Neural crest cell (in vitro differentiated cells): ENCODE results near the gene NFAM1. TPM values are rescaled to one million over a fixed set of nuclear protein-coding genes. Genes with fewer than 3 reads are reported as not detected.

ENCODE experiments used
- DNase-seq: peaks from one replicate; pipeline ENCODE4 v3.0.0; 2021; ENCODE audit warnings: low read depth, mixed read lengths, low spot score
- H3K27ac Mint-ChIP-seq: one replicate; pipeline ENCODE4 v1.8.0; 2021; ENCODE audit warnings: mild to moderate bottlenecking, mixed read lengths; ENCODE audit not compliant: unreplicated experiment
- H3K27me3 Mint-ChIP-seq: 2 replicates; pipeline ENCODE4 v1.8.0; 2021; ENCODE audit warnings: low read depth, mild to moderate bottlenecking, mixed read lengths
- H3K36me3 Mint-ChIP-seq: 2 replicates; pipeline ENCODE4 v1.8.0; 2021; ENCODE audit warnings: low read depth, mild to moderate bottlenecking, mixed read lengths
- H3K4me1 Mint-ChIP-seq: 2 replicates; pipeline ENCODE4 v1.8.0; 2021; ENCODE audit warnings: mixed read lengths
- H3K4me3 Mint-ChIP-seq: one replicate; pipeline ENCODE4 v1.8.0; 2021; ENCODE audit warnings: mild to moderate bottlenecking, mixed read lengths
- H3K9me3 Mint-ChIP-seq: 2 replicates; pipeline ENCODE4 v1.8.0; 2021; ENCODE audit warnings: mixed read lengths
- CTCF ChIP-seq: fragments of 200-600 bp; sonication (generic); conservative IDR thresholded peaks from 2 replicates; pipeline ENCODE4 v1.5.0; 2021; ENCODE audit warnings: antibody characterized with exemption, mild to moderate bottlenecking
- total RNA-seq: library from RNA; stranded (reverse); gene quantifications from 2 replicates; pipeline ENCODE4 v1.2.1, GENCODE V29; 2021

The NFAM1 gene
- total RNA-seq, 1 donor from 2014 or later, result 0.07 TPM

- H3K27me3 Mint-ChIP-seq, result peaks cover 30% of the 10 kb centered on the region
- H3K4me3 Mint-ChIP-seq, result peak overlapping the region; percentile 61
- H3K9me3 Mint-ChIP-seq, result no peaks in the 10 kb centered on the region
- TF ChIP-seq CTCF, result no peak
- DNase-seq, result peak; percentile 48
- H3K4me1 Mint-ChIP-seq, result peaks cover 42% of the 10 kb centered on the region
- no peak overlapping the region for H3K27ac Mint-ChIP-seq
- no peaks in the 10 kb centered on the region for H3K36me3 Mint-ChIP-seq
Observed at GRCh38 chr22:42376711-42377554, 55.3 kb downstream of the NFAM1 start.

GRCh38 chr22:42375982-42376381 lies 56.2 kb downstream of the NFAM1 start:
- H3K4me1 Mint-ChIP-seq, result peaks cover 50% of the 10 kb centered on the region

GRCh38 chr22:42372976-42373375 lies 59.2 kb downstream of the NFAM1 start:
- Mint-ChIP-seq H3K4me3 (peak overlapping the region; percentile 14), H3K36me3 (no peaks in the 10 kb centered on the region), H3K9me3 (no peaks in the 10 kb centered on the region), H3K4me1 (peaks cover 58% of the 10 kb centered on the region), H3K27ac (no peak overlapping the region), H3K27me3 (peaks cover 57% of the 10 kb centered on the region)
- no peak for DNase-seq
- TF ChIP-seq CTCF, result no peak

More at GRCh38 chr22:42375982-42376381, 56.2 kb downstream of the NFAM1 start:
- Mint-ChIP-seq H3K9me3 (no peaks in the 10 kb centered on the region), H3K36me3 (no peaks in the 10 kb centered on the region), H3K27me3 (peaks cover 38% of the 10 kb centered on the region), H3K4me3 (no peak overlapping the region), H3K27ac (no peak overlapping the region)
- DNase-seq, result no peak
- TF ChIP-seq CTCF, result no peak

- Mint-ChIP-seq H3K36me3 (no peaks in the 10 kb centered on the region), H3K4me3 (peak overlapping the region; percentile 54), H3K27ac (no peak overlapping the region), H3K9me3 (no peaks in the 10 kb centered on the region), H3K27me3 (peaks cover 67% of the 10 kb centered on the region), H3K4me1 (peaks cover 57% of the 10 kb centered on the region)
- DNase-seq, result no peak
- TF ChIP-seq CTCF, result no peak
Observed at GRCh38 chr22:42371501-42371900, 60.7 kb downstream of the NFAM1 start.

- TF ChIP-seq CTCF, result no peak
- no peak for DNase-seq
- Mint-ChIP-seq H3K27ac (no peak overlapping the region), H3K9me3 (no peaks in the 10 kb centered on the region), H3K27me3 (peaks cover 69% of the 10 kb centered on the region), H3K36me3 (no peaks in the 10 kb centered on the region), H3K4me1 (peaks cover 56% of the 10 kb centered on the region), H3K4me3 (peak overlapping the region; percentile 54)
Observed at GRCh38 chr22:42371099-42371498, 61.1 kb downstream of the NFAM1 start.
